NCI-H2029 (cell line): ENCODE measurements around the gene CCDC159.

Source experiments
- DNase-seq: peaks from one replicate; lab custom pipeline; 2025; lab: John Stamatoyannopoulos, UW

The CCDC159 gene

GRCh38 chr19:11390933-11391680 is 44.8 kb downstream of the CCDC159 start:
- no peak for DNase-seq

GRCh38 chr19:11397089-11397610 is 50.8 kb downstream of the CCDC159 start:
- DNase-seq, result no peak

DNA sequence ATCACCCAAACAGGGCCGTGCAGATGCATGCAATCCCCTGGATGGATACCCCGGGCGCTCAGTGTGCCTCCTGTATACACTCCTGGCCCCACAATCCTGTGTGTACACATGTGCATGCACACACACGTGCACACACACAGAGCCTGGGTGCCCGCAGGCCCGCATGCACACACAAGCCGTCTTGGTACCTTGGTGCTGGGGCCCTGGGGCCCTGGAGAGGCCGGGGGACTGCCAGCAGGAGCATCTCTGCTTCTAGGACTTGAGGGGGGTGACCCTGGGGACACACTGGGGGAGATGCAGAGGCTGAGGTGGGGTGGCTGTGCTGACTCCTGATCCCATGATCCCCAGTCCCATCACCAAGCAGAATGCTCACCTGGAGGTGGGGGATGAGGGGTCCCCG is 53.3 kb downstream of the CCDC159 start:
- DNase-seq, result no peak

DNA sequence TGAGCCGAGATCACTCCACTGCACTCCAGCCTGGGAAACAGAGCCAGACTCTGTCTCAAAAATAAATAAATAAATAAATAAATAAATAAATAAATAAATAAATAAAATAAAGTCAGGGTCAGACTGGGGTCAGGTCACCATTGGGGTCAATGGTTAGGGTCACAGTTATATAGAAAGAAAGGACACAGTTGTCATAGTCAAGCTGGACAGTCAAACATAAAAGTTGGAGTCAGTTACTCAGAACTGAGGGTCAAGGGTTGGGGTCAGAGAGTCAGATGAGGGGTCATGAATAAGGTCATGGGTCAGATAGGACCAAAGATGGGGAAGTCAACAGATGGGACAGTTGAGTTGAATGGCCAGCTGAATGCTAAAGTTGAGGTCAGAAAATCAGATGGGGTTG is 54.5 kb downstream of the CCDC159 start:
- DNase-seq, result no peak

GRCh38 chr19:11401808-11402543 is 55.7 kb downstream of the CCDC159 start:
- no peak for DNase-seq
